ENCODE measurements around the gene CCDC187.
"Not testable (repeated sequence)": the region's sequence is repeated elsewhere in the genome, so short reads cannot be mapped to it uniquely, and the experiment has no call there.

CCDC187 gene

DNA sequence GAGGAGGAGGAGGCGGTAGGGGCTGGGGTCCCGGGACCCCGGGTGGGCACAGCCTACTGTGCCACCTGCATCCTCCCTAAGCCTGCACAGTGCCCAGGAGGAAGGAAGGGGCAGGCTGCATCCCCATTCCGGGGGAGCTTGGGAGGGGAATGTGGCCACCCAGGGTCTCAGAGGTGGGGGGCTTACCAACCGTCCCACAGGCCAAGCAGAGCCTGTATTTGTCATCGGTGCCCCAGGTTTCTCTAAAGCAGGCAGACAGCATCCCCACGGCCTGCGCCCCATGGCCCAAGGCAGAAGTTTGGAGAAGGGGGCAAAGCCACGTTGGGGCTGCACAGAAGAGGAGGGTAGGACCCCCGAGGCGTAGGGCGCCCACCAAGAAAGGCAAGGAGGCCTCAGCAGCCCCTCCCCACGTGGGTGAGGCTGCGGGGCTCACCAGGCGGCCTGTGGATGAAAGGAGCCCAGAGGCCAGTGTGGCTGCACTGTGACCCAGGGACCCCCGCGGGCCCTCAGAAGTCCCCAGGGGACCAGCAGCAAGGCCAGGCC lies 22.9 kb upstream of the CCDC187 start:
- peak; percentile 81 for DNase-seq (ENCODE audit: low read depth, low spot score)

DNA sequence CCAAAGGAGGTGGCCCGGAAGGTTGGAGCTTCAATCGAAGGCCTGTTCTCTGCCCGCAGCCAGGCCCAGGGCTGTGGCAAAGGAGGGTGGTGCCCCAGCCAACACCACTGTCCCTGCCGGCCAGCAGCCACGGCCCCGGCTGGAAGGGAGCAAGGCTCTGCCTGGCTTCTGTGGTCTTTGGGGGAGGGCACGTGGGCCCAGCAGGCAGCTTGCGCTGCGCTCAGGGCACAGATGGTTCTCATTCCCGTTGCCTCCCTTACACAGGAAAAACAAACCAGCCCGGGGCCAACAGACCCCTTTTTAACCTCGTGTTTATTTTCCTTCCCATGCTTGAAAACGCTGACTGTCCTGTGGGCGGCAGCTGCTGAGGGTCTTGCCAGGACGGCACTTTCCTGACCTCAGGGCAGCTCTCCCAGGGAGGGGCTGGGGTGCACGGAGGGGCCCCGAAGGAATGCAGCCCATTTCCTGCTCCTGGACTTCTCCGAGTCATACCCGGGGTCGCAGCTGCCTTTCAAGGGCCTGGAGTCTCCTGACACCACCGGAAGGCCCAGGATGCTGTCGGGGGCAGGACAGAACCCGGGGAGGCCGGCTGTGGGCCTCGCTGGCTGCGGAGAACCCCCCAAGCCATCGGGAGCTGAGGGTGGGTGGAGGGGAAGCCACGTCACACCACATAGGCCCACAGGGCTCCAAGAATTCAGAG lies 22.3 kb upstream of the CCDC187 start:
- DNase-seq (ENCODE audit: low read depth, low spot score): peak; percentile 98

DNA sequence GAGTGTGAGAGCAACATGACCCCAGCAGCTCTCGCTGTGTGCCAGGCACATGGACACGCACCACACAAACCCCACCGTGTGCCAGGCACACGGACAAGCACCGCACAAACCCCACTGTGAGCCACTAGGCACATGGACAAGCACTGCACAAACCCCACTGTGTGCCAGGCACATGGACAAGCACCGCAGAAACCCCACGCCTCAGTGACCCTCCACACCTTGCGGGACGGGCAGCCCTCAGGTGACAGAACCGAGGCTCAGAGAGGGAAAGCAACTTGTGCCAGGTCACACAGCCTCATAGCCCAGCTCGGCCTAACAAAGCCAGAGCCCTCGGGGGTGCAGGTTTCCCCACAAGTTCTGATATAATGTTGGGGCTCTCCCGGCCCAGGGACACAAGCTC lies 21.5 kb upstream of the CCDC187 start:
- no peak for DNase-seq (ENCODE audit: low read depth, low spot score)

DNA sequence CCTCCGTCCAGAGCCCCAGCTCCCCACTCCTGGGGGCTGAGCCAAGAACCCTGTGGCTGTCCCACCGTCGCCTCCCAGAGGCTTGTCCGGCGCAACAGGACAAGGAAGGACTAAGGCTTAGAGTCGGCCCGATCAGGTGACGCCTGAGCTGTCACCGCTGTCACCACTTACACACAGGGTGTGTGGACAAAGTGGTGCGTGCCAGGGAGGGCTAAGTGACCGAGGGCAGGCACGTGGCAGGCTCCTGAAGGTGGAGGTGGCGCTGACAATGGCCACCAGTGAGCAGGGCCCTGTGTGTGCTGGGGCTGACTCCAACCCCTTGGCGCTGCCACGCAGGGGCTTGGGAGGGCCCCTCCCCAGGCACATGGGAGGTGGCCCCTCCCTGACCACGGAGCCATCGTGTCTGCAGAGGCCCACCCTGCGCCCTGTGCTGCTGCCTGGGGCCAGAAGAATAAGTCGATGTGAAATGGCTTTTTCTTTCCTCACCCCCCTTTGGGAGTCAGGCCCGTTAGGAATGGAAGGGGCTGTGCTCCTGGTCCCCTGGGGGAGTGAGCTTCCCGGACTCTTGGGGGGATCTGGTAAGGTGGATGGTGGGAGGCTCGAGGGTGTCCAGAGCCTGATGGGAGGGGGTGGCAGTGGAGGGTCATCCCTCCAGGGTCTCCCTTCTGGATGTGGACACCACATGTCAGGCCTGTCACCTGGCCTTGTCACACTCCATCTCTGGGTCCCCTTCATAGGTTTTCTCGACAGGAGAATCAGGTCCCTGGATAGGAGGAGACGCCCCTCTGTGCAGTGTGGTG lies 20.8 kb upstream of the CCDC187 start:
- no peak for DNase-seq (ENCODE audit: low read depth, low spot score)

DNA sequence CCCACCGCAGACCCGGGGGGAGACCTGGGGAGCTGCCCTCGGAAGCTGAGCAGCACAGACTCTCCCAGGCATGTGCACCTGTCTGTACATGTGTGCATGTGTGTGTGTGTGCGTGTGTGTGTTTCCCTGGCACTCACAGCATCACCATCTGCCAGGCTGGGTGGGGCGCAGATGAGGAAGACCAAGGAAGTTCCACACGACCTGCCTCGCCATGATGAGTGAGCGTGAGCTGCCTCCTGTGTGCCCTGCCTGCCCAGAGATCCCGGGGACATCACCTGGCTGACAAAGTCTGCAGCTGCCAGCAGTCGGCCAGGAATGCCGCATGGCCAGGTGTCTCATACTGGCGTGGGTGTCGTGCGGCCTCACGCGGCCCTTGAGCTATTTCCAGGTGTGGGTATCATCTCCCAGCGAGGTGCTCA lies 19.5 kb upstream of the CCDC187 start:
- no peak for DNase-seq (ENCODE audit: low read depth, low spot score)

DNA sequence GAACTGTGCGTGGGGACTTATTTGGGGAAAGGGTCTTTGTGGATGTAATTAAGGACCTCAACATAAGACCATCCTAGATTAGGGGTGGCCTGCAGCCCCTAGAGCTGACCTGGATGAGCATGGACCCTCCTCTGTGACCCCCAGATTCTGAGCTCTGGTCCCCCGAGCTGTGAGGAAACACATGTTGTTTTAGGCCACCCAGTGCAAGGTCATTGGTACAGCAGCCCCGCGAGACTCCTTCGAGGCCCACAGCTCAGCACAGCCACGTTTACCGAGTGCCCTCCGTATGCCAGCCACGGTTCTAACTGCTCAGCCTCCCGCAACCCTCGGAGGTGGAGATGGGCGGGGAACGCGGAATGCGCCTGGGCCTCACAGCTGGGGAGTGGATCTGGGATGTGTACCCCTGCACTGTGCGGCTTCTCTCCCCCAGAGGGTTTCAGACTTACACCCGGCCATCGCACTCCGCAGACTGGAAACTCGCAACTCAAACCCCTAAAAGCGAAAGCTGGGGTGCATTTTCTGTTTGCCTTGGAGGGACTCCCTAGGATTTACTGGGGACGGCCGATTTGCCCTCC lies 18.9 kb upstream of the CCDC187 start:
- DNase-seq (ENCODE audit: low read depth, low spot score): no peak

DNA sequence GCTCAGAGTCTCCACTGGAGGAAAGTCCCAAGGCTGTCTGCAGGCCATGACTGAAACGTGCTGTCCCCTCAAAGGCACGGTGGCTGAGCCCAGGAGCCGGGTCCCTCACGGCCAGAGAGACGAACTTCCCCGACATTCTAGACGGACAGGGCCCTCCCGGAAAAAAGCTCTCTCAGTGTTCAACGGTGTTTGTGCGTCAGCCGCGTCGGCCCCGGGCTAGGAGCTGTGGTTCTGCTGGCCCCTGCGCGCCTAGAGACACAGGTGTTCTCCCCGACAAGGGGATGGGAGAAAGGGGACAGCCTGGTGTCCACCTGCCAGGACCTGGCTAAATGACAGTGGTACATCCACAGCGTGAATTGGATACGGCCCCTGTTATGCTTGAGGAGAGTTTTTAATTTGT lies 17.7 kb upstream of the CCDC187 start:
- DNase-seq (ENCODE audit: low read depth, low spot score): no peak

DNA sequence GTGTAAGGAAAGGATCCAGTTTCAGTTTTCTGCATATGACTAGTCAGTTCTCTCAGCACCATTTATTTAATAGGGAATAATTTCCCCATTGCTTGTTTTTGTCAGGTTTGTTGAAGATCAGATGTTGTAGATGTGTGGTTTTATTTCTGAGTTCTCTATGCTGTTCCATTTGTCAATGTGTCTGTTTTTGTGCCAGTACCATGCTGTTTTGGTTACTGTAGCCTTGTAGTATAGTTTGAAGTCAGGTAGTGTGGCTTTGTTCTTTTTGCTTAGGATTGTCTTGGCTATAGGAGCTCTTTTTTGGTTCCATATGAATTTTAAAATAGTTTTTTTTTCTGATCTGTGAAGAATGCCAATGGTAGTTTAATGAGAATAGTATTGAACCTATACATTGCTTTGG lies 17.1 kb upstream of the CCDC187 start:
- not testable (repeated sequence) for DNase-seq (ENCODE audit: low read depth, low spot score)

DNA sequence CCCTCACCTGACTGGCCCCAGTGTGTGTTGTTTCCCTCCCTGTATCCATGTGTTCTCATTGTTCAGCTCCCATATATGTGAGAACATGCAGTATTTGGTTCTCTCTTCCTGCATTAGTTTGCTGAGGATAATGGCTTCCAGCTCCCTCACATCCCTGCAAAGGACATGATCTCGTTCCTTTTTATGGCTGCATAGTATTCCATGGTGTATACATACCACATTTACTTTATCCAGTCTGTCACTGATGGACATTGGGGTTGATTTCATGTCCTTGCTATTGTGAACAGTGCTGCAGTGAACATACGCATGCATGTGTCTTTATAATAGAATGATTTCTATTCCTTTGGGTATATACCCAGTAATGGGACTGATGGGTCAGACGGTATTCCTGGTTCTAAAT lies 16.1 kb upstream of the CCDC187 start:
- DNase-seq (ENCODE audit: low read depth, low spot score): not testable (repeated sequence)

DNA sequence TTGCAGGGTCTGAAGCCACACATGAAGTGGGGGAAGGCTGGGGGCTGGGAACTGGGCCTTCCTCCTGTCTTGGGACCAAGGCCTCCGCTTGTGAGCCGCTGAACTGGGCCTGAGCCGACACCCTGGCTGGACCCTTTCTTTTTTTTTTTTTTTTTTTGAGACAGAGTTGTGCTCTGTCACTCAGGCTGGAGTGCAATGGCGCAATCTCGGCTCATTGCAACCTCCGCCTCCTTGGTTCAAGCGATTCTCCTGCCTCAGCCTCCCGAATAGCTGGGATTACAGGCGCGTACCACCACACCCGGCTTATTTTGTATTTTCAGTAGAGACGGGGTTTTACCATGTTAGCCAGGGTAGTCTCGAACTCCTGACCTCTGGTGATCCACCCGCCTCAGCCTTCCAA lies 15.3 kb upstream of the CCDC187 start:
- DNase-seq (ENCODE audit: low read depth, low spot score): not testable (repeated sequence)

DNA sequence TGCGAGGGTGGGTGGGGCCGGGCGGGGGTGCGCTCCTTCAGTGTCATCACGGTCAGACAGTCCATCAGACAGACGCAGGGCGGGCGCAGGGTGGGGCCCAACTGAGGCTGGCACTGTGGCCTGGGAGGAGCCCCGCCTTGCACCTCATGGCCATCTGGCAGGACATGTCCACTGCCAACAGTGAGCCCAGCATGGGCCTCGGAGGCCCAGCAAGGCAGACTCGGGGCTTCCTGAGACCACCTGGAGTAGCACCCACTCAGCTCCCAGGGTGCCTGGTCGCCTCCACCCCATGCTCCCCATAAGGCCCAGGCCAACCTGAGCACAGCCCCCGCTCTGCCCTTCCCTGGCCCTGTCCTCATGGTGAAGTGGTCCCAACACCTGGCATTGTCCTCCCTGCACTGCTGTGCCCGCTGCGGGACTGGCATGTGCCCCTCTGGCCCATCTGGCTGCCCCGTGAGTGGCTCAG lies 14.9 kb upstream of the CCDC187 start:
- DNase-seq (ENCODE audit: low read depth, low spot score): no peak

DNA sequence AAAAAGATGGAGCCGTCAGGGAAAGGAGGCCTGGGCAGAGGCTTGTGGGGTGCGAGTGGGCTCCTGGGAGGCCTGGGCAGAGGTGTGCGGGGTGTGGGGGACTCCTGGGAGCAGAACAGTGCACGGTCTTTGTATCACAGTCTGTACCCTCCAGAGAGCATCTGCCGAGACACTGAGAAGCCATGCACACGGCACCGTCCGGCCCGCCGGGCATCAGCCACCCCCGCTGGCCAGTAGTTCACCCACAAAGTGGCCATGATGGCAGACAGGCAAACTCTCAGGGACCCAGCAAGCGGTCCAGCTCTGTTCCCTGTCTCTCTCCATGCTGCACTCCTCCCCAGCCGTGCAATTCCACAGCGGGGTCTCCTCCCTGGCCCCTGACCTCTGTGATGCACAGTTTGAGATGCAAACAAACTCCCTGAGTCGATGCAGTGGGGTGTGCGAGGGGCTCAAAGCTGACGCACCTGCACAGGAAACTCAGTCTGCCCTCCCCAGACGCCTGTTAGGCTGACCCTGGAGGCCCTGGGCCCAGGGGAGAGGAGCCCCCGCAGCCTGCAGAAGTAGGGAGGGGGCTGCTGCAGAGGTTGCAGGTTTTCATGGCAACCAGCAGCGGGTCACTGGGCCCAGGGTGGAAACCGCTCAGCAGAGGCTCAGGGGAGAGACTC lies 14.3 kb upstream of the CCDC187 start:
- peak; percentile 47 for DNase-seq (ENCODE audit: low read depth, low spot score)

DNA sequence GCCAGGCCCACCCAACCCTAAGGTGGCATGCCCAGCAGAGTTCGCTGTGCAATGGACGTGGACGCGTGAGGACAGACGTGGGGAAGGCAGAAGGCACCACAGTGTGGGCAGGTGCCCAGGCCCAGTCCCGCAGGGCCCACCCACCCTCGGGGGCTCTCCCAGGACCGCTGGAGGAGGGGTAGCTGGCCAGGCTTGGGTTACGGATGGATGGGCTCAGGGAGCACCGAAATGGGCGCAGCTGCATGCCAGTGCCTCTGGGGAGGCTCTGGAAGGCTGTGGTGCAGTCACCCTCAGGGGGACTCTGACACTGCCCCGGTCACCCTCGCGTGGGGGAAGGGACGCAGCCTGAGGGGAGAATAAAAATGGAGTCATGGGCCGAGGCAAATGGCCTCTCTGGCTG lies 13.8 kb upstream of the CCDC187 start:
- DNase-seq (ENCODE audit: low read depth, low spot score): no peak

DNA sequence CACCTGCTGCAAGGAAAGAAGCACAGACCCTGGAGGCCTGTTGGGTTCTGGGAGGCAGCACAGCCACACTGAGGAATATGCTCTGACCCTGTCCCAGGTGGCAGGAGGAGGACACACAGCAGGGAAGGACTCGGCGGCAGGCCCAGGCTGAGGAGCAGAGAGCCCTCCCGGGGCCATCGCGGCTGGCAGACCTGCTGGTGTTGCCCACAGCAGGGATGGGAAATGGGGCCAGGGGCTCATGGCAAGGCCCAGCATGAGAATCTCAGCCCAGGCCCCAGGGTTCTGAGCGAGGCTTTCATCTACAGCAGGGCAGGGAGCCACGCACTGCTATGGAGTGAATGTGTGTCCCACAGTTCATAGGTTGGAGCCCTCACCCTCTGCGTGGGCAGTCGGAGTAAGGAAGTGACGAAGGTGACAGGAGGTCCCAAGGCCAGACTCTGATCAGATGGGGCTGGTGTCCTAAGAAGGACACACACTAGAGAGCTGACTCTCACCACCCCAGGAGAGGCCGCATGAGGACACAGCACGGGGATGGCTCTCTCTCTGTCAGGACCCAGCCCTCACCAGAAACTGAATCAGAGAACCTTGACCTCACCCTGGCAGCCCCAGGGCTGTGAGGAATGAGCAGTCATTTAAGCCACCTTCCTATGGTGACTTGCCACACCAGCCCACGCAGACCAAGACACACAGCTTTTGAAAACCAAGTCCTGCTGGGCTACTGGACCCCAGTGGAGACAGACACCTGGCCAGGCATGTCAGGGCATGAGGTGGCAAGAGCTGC lies 13.2 kb upstream of the CCDC187 start:
- no peak for DNase-seq (ENCODE audit: low read depth, low spot score)

DNA sequence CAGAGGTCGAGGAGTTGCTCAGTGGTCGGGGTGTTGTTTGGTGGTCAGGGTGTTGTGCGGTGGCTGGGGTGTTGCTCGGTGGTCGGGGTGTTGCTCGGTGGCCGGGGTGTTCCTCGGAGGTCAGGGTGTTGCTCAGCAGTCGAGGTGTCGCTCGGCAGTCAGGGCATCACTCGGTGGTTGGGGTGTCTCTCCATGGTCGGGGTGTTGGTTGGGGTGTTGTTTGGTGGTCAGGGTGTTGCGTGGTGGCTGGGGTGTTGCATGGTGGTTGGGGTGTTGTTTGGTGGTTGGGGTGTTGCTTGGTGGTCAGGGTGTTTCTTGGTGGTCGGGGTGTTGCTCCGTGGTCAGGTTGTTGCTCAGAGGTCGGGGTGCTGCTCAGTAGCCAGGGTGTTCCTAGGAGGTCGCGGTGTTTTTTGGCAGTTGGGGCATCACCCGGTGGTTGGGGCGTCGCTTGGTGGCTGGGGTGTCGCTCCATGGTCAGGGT lies 12.4 kb upstream of the CCDC187 start:
- no peak for DNase-seq (ENCODE audit: low read depth, low spot score)

DNA sequence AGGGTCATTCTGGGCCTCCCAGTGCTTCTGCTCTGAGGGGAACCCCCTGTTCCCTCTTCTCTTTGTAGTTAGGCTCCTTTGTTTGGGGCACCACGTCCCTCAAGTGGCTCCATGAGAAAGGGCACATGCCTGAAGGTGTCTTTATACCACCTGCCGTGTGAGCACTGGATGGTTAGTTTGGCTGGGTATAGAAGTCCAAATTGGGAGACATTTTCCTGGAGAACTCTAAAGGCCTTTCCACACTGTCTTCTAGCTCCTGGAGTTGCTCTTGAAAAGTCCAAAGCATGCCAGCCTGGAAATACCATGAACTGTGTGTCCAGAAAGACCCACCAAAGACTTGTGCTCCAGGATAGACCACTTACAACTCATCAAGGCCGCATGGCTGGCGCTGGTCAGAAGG lies 11.1 kb upstream of the CCDC187 start:
- no peak for DNase-seq (ENCODE audit: low read depth, low spot score)

DNA sequence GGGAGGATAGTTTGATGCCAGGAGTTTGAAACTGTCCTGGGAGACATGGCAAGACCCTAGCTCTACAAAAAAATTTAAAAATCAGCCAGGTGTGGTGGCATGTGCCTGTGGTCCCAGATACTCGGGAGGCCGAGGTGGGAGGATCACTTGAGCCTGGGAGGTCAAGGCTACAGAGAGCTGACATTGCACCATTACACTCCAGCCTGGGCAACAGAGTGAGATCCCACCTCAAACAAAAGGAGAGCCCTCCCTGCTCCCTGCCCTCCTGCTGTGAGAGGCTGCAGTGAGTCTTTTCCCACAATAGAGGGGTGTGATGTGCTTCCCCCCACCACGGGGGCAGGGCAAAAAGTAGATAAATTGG lies 10.1 kb upstream of the CCDC187 start:
- no peak for DNase-seq (ENCODE audit: low read depth, low spot score)

DNA sequence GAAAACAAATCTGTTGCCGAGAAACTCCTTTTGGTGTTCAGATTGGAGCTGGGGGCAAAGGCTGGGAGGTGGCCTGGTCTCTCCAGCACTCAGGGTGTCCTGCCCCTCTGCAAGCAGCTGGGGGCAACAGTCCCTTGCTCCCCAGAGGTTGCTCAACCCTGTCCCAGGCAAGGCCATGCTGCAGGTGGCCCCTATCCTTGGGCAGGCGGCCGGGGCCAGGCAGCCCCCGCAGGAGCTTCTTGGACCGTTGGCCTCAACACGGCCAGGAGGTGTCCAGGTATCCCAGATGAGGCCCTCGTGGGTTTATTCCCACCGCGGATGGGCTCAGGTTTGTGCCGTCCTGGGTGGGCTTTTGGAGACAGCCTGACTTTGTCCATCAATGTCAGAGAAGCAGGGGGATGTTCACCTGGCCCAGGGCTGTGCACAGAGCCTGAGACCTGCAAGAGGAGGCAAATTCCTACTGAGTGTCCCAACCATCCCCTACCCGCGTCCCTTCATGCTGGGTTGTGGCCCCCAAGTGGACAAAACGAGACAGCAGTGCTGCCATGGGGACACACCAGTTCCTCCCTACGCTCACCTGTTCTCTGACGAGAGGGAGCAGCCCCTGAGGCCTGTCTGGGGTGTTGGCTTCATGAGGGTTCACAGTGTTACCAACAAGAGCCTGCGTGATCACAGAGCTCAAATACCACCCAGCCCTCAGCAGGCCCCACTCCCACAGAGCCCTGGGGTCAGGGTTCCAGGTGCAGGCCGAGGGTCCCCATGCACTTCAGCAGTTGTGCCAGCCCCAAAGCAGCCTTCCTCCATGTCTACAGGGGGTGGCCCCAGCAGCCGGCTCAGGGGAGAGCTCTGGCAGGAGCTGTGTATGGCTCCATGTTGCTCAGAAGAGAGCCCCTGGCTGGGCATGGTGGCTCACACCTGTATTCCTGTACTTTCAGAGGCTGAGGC lies 9.5 kb upstream of the CCDC187 start:
- no peak for DNase-seq (ENCODE audit: low read depth, low spot score)

DNA sequence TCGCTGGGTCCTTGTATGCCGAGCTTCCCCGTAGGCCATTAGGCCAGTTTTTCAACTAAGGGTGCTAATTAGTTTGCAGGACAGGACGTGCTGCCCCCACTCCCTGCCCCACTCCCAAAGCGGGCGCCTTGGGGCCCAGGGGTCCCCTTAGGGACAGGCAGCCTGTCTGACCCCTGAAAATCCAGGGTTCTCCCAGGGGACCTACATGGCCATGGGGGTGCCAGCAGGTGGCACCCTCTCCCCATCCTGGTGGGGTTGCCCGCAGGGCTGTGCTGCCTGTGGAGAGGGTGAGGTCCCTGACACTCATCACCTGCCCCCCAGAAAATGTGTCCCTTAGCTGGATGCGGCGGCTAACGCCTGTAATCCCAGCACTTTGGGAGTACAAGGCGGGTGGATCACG lies 8.5 kb upstream of the CCDC187 start:
- DNase-seq (ENCODE audit: low read depth, low spot score): no peak

DNA sequence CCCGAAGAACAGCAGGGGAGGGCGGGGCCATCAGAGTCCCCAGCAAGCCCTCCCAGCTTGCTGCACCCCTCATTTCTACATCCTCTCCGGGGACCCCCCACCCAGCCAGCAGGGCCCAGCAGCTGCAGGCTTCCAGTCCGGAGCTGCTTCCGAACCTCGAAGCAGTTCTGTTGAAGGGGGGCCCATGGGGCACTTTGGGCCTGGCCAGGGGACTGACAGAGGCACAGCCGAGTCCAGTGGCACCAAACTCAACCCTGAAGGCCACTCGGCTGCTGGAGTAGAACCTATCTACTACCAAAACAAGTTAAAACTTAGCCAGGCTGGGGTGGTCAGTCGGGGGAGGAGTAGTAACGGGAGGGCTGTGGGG lies 8.1 kb upstream of the CCDC187 start:
- no peak for DNase-seq (ENCODE audit: low read depth, low spot score)

Data from brain pericyte (primary cell).